Left ventricle myocardium inferior (tissue), 1 donor: ENCODE data around the gene TCP11X2. TPM values are rescaled to one million over a fixed set of nuclear protein-coding genes. Genes with fewer than 3 reads are reported as not detected.
"Not testable (repeated sequence)": the region's sequence is repeated elsewhere in the genome, so short reads cannot be mapped to it uniquely, and the experiment has no call there.

Experiments used
- DNase-seq: peaks from one replicate; pipeline ENCODE4 v3.0.0-alpha.2; 2020
- H3K27ac ChIP-seq: fragments of 200-600 bp; replicated peaks from 2 replicates; pipeline ENCODE4 v1.8.0; 2021
- H3K27me3 ChIP-seq: fragments of 200-600 bp; 2 replicates; pipeline ENCODE4 v1.8.0; 2021; ENCODE audit warnings: low read depth
- H3K36me3 ChIP-seq: fragments of 200-600 bp; 2 replicates; pipeline ENCODE4 v1.8.0; 2021
- H3K4me1 ChIP-seq: fragments of 200-600 bp; 2 replicates; pipeline ENCODE4 v1.8.0; 2021
- H3K4me3 ChIP-seq: fragments of 200-600 bp; 2 replicates; pipeline ENCODE4 v1.8.0; 2021; ENCODE audit warnings: mild to moderate bottlenecking, moderate library complexity
- H3K9me3 ChIP-seq: fragments of 200-600 bp; replicated peaks from 2 replicates; pipeline ENCODE4 v1.8.0; 2021
- intact Hi-C: fragments of 100-400 bp; cut with micrococcal nuclease; formaldehyde crosslinking; loops from one replicate; pipeline ENCODE4 v1.11.0; 2022
- long read RNA-seq: library from polyadenylated mRNA; unstranded; transcript quantifications from one replicate; pipeline ENCODE4 v2.0.0, GENCODE V29; 2021
- total RNA-seq: library from RNA; stranded (reverse); fragmentation: NEBNext Ultra II Directional; extraction: Animal tissue kit (Norgen Biotek cat#: 25700); gene quantifications from one replicate; pipeline ENCODE4 v1.2.1, GENCODE V29; 2021
- TF ChIP-seq, protein P1 (sequence below): fragments of 200-600 bp; IDR thresholded peaks from 2 replicates; pipeline ENCODE4 v1.8.0; 2021; ENCODE audit warnings: antibody characterized with exemption, mild to moderate bottlenecking, borderline replicate concordance
- donor health status: DM: no; HTN: yes; CAD: no; lungs with severe emphysema.

Gene TCP11X2
- total RNA-seq: not detected
- long read RNA-seq: 0 reads

DNA sequence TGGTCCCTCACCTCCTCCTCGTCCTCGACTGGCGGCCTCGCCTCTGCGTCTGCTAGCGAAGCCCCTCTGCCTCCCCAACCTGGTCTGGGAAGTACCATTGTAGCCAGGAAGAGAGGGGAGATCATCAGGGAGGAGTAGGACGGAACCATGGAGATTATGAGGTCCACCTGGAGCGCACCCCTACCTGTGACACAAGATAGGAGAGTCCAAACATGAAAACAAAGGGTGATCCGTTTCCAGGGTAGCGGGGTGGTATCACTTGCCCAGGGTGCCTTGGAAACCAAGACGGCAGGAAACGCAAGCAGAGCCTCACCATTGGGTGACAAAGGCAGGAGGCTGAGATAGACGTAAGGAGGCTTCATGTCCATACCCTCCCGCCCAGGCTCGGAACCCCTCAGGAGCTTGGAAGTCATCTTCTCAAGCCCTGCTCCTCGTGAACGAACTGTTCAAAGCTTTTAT is at the start of gene TCP11X2:
Gene TCP11X2, minus strand, starts transcription at position 51 of the 459 bp plus-strand sequence.
- H3K36me3 ChIP-seq, H3K27me3 ChIP-seq, H3K4me3 ChIP-seq, H3K9me3 ChIP-seq, intact Hi-C loops, DNase-seq, H3K4me1 ChIP-seq, H3K27ac ChIP-seq: not testable (repeated sequence)

DNA sequence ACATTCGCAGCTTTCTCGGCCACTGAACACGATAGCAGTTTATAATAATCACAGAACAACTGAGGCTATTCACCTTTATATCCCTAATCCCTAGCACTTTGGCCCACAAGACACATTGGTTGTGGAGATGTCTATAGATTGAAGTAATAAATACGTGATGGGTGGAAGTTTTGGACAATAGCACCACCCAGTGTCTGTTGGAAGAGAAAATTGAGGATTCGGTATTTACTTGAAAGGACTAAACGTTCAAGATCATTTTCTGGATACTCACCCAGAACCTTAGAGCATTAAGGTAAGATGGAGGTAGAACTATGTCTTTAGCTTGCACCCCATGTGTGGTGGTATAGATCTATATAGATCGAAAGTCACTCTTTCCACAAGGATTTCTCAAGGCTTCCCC is 45.7 kb upstream of the TCP11X2 start:
- Histone ChIP-seq H3K4me1 (peaks cover 8% of the 10 kb centered on the region), H3K27ac (no peak overlapping the region), H3K9me3 (no peaks in the 10 kb centered on the region), H3K27me3 (peaks cover 31% of the 10 kb centered on the region), H3K4me3 (peak overlapping the region; percentile 65), H3K36me3 (no peaks in the 10 kb centered on the region)
- intact Hi-C loops: no loop called here
- no peak for DNase-seq
- TF ChIP-seq, protein P1, sequence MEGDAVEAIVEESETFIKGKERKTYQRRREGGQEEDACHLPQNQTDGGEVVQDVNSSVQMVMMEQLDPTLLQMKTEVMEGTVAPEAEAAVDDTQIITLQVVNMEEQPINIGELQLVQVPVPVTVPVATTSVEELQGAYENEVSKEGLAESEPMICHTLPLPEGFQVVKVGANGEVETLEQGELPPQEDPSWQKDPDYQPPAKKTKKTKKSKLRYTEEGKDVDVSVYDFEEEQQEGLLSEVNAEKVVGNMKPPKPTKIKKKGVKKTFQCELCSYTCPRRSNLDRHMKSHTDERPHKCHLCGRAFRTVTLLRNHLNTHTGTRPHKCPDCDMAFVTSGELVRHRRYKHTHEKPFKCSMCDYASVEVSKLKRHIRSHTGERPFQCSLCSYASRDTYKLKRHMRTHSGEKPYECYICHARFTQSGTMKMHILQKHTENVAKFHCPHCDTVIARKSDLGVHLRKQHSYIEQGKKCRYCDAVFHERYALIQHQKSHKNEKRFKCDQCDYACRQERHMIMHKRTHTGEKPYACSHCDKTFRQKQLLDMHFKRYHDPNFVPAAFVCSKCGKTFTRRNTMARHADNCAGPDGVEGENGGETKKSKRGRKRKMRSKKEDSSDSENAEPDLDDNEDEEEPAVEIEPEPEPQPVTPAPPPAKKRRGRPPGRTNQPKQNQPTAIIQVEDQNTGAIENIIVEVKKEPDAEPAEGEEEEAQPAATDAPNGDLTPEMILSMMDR: peak; percentile 18

DNA sequence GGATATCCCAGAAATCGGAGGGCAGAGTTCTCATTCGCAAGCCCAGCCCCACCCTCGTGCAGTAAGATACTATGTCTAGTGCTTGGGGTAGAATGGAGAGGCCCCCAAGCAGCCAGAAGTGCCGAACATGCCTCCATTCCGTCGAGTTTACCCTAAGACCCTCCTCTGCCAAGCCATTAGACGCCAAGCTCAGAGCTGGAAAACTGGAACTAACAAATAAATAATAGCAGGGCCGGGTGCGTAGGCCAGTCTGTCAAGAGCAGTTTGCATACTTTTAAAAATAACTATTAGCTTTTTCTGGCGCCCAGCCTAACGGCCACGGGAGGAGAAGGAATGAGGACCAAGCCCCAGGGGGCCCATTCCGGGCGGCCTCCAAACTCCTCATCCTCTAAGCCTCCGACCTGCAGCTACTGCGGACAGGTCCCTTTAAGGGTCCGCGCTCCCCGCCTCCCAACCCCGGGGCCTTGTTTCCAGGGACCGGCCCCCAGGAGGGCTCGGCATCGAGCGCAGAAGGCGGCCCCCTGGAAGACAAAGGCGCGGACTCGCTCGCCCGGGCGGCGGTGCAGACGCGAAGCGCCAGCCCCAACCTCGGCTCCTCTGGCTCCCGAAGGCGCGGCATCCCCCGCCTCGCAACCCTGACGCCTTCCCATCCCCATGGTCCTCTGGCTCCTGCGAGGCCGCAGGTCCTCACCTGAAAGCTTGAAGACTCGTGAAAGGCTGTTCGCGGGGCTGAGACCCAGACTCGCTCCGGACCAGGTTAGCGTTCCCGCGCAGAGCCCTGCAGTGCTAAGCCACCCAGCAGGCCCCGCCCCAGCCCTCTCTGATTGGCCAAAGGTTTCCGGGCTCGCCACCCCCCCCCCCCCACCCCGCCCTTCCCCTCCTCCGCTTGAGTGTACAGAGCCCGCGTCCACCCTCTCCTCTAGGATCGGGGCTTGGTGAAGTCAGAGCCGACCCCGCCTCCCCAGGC is 44.6 kb upstream of the TCP11X2 start, which contains the start of gene TMSB15A:
Gene TMSB15A, minus strand, starts transcription at position 765 of the 967 bp plus-strand sequence.
- peak; percentile 66 for DNase-seq
- no peaks in the 10 kb centered on the region for H3K9me3 ChIP-seq
- H3K36me3 ChIP-seq: no peaks in the 10 kb centered on the region
- no peak within 1 kb of the TSS for H3K27ac ChIP-seq
- peaks cover 35% of the 10 kb centered on the region for H3K27me3 ChIP-seq
- peaks cover 8% of the 10 kb centered on the region for H3K4me1 ChIP-seq
- peak within 1 kb of the TSS; percentile 65 for H3K4me3 ChIP-seq
- intact Hi-C loops: no loop called here
- TF ChIP-seq, protein P1: no peak

DNA sequence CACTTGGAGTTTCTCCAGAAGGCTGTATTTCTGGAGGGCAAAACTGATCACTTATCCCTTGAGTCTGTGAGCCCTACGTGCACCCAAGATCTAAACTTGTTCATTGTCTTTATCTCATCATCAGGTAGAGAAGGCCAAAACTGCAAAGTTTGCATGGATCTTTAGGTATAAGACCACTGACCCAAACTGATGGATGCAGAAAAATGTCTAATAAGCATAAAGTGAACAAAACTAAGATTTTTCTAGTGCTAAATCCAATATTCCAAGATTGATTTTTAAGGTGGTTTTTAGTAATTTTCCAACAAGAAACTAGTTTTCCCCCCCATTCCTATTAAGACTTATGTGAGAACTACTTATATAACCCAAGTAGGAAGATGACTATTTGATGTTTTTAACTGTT is 42.9 kb upstream of the TCP11X2 start:
- intact Hi-C loops: no loop called here

DNA sequence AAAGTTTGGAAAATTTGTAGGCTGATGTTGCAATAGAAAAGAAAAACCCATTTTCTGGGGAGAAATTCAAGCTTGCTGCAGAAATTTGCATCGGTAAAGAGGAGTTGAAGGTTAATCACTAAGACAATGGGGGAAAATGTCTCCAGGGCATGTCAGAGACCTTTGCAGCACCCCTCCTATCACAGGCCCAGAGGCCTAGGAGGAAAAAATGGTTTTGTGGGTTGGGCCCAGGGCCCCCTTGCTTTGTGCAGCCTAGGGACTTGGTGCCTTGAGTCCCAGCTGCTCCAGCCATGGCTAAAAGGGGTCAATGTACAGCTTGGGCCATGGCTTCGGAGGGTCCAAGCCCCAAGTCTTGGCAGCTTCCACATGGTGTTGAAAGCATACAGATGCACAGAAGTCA is 27.1 kb upstream of the TCP11X2 start:
- Histone ChIP-seq H3K9me3 (no peaks in the 10 kb centered on the region), H3K27me3 (no peaks in the 10 kb centered on the region), H3K4me3 (no peak overlapping the region), H3K4me1 (no peaks in the 10 kb centered on the region), H3K36me3 (no peaks in the 10 kb centered on the region), H3K27ac (no peak overlapping the region)
- TF ChIP-seq, protein P1: no peak
- no peak for DNase-seq
- intact Hi-C loops: no loop called here

More for the DNA sequence above, 42.9 kb upstream of the TCP11X2 start:
- TF ChIP-seq, protein P1: no peak
- Histone ChIP-seq H3K36me3 (no peaks in the 10 kb centered on the region), H3K4me3 (no peak overlapping the region), H3K27me3 (peaks cover 35% of the 10 kb centered on the region), H3K9me3 (no peaks in the 10 kb centered on the region), H3K4me1 (peaks cover 8% of the 10 kb centered on the region), H3K27ac (no peak overlapping the region)
- DNase-seq: no peak

DNA sequence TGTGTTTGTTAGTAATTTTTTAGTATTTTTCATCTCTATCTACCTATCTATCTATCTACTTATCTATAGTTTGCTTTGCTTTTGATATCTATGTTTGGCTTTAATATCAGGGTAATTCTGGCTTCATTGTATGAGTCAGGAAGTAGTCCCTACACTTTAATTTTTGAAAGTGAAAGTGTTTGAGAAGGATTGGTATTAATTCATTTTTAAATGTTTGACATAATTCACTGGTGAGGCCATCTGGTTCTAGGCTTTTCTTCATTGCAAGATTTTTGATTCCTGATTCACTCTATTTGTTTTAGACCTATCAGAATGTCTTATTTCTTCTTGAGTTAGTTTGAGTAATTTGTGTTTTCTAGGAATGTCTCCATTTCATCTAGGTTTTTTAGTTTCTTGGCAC is 20.2 kb upstream of the TCP11X2 start:
- no peak overlapping the region for H3K27ac ChIP-seq
- no peaks in the 10 kb centered on the region for H3K9me3 ChIP-seq
- no peak overlapping the region for H3K4me3 ChIP-seq
- no peaks in the 10 kb centered on the region for H3K36me3 ChIP-seq
- no peaks in the 10 kb centered on the region for H3K4me1 ChIP-seq
- TF ChIP-seq, protein P1: no peak
- H3K27me3 ChIP-seq: no peaks in the 10 kb centered on the region
- DNase-seq: no peak
- intact Hi-C loops: no loop called here

DNA sequence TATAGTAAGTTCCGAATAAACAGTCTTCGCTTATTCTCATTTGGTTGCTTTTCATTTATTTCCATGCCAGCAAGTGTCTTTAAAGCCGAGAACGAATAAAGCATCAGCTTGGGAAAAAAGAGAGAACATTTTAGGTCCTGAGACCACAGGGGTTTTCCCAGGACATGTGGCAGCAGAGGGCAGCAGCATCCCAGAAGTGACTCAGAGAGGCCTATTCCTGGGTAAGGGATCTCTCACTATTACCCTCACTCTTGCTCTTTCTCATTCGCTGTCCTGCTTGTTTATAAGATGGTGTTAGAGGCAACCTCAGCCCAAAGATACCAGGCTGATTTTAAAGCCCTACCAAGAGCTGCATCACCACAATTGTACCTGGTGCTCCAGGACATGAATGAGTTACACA is 7.2 kb upstream of the TCP11X2 start:
- H3K27me3 ChIP-seq, H3K4me1 ChIP-seq, DNase-seq, H3K9me3 ChIP-seq, H3K27ac ChIP-seq, H3K4me3 ChIP-seq, H3K36me3 ChIP-seq, intact Hi-C loops: not testable (repeated sequence)

DNA sequence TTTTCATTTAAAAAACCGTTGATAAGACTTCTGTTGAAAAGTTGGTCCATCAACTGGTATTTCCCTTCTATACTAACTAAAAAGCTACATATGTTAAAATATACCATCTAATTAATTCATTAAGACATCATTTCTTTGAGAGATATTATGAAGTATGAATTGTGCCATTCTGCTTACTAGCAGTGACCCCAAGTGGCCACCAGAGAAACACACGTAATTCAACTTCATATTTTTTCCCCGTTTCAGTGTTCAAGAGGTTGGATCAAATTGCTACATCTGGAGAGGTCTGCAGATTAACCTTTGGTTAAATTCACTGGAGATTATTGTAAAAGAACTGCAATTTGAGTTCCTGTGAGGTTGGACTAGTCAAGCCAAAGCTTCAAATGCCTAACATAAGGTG is 1.4 kb downstream of the TCP11X2 start:
- DNase-seq, intact Hi-C loops, H3K36me3 ChIP-seq, H3K27ac ChIP-seq, H3K4me1 ChIP-seq, H3K27me3 ChIP-seq, H3K4me3 ChIP-seq, H3K9me3 ChIP-seq: not testable (repeated sequence)
